RWPE1 (cell line): Measurements from ENCODE around the gene OPN1MW.
"Not testable (repeated sequence)": the region's sequence is repeated elsewhere in the genome, so short reads cannot be mapped to it uniquely, and the experiment has no call there.

Experiments
- CTCF ChIA-PET: fragments of 350-600 bp; sonication (Branson Sonifier 250); formaldehyde crosslinking; extraction: SDS; loops from one replicate; lab custom pipeline; 2021; lab: Yijun Ruan, JAX
- POLR2A ChIA-PET: fragments of 400-600 bp; formaldehyde crosslinking; extraction: SDS; loops from one replicate; lab custom pipeline; 2020; ENCODE audit warnings: antibody characterized with exemption; ENCODE audit not compliant: low non-redundant PET; lab: Yijun Ruan, JAX
- DNase-seq: peaks from one replicate; pipeline ENCODE4 v3.0.0; 2012; ENCODE audit warnings: low spot score
- H3K27ac ChIP-seq: fragments of 450-650 bp; 2 replicates; pipeline ENCODE4 v1.5.1; 2017
- TF ChIP-seq, protein P1 (sequence below): fragments of 450-650 bp; conservative IDR thresholded peaks from 2 replicates; pipeline ENCODE4 v1.5.1; 2017; ENCODE audit warnings: low read depth, mild to moderate bottlenecking

Gene OPN1MW

DNA sequence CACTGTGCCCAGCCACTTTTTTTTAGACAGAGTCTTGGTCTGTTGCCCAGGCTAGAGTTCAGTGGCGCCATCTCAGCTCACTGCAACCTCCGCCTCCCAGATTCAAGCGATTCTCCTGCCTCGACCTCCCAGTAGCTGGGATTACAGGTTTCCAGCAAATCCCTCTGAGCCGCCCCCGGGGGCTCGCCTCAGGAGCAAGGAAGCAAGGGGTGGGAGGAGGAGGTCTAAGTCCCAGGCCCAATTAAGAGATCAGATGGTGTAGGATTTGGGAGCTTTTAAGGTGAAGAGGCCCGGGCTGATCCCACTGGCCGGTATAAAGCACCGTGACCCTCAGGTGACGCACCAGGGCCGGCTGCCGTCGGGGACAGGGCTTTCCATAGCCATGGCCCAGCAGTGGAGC lies at the start of gene OPN1MW:
TSS of gene OPN1MW (plus strand) at position 301 of the 400 bp plus-strand sequence. CDS start at position 383, 82 bp downstream.
- CTCF ChIA-PET, H3K27ac ChIP-seq, DNase-seq, POLR2A ChIA-PET: not testable (repeated sequence)

DNA sequence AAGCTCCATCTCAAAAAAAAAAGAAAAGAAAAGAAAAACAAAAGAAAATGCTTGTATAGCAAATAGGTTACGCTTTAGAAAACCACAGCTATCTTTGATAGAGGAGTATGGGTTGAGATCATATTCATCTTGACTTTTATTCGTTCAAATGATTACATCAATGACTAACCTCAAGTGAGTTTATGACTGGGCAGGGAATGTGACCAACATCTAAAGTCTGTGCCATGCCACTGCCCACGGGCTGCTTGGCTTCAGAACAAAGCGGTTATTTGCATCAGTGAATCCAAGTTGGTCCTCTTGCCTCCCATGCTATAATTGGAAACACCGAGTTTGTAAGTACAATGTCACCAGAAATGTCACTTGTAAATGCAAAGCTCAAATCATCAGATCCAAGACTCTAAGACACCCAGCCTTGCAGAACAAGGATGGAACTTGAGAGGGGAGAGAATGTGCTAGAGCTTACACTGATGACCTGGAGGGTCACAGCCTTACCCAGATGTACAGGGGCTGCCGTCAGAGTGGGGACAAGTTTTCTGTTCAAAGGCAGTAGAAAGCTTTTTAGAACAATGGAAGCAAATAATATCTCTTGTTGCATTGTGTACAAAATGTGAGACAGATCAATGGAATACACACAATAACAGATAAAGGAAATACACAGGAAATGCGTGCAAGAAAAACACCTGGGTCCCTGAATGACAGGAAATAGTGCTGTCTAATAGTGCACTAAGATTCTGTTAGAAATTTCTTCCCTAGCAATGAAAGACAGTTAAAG lies 46.8 kb upstream of the OPN1MW start:
- ChIA-PET POLR2A (no interaction called here), CTCF (interaction anchor here (1.4 kb wide), 1 partner anchor 173 kb away, joined by 4 read pairs; no protein-coding TSS in a partner anchor)
- no peak overlapping the region for H3K27ac ChIP-seq
- TF ChIP-seq, protein P1, sequence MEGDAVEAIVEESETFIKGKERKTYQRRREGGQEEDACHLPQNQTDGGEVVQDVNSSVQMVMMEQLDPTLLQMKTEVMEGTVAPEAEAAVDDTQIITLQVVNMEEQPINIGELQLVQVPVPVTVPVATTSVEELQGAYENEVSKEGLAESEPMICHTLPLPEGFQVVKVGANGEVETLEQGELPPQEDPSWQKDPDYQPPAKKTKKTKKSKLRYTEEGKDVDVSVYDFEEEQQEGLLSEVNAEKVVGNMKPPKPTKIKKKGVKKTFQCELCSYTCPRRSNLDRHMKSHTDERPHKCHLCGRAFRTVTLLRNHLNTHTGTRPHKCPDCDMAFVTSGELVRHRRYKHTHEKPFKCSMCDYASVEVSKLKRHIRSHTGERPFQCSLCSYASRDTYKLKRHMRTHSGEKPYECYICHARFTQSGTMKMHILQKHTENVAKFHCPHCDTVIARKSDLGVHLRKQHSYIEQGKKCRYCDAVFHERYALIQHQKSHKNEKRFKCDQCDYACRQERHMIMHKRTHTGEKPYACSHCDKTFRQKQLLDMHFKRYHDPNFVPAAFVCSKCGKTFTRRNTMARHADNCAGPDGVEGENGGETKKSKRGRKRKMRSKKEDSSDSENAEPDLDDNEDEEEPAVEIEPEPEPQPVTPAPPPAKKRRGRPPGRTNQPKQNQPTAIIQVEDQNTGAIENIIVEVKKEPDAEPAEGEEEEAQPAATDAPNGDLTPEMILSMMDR = no peak
- DNase-seq = no peak

DNA sequence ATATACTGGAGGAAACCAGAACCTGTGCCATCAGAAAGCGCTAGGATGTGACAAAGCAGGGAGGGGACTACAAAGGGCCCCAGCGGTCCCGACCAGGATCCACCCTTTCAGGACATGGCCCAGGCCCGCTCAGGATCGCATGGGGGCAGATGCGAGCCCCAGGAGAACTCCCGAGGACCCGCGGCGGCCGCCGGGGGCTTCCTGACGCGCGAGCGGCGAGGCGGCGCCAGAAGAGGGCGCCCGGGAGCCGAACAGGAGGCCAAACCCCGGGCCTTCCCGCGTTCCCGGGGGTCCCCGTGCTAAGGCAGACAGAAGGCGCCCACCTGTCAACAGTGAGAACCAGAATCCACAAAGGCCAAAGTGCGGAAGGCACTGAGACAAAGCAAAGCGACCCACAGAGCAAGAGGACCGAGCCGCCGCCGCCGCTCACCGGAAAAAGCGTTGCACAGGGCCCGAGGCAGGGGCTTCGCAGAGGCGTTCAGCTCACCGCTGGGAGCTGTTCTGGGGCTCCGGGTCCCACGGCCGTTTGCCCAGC lies 45.7 kb upstream of the OPN1MW start:
- TF ChIP-seq, protein P1 = peak; percentile 81
- CTCF ChIA-PET = interaction anchor here (0.6 to 1.4 kb wide), 3 partner anchors 10 to 172 kb away, joined by 3 to 4 read pairs (median 3); no protein-coding TSS in a partner anchor
- no peak overlapping the region for H3K27ac ChIP-seq
- peak; percentile 49 for DNase-seq
- POLR2A ChIA-PET = no interaction called here

DNA sequence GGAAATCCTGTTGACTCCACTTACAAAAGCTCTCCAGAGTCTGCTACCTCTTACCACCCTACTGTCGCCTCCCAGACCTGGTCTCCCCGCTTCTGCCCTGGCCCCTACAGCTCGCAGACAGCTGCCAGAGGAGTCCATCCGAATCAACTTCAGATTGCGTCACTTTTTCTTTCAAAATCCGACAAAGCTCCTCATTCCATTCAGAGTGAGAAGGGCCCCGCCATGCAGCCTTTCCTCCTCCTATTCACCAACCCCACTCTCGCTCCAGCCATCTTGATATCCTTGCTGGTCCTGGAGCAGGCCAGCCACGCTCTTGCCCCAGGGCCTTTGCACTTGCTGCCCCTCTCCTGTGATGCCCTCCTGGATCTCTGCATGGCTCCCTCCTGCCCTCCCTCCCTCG lies 43.5 kb upstream of the OPN1MW start:
- POLR2A ChIA-PET = no interaction called here
- DNase-seq = no peak

DNA sequence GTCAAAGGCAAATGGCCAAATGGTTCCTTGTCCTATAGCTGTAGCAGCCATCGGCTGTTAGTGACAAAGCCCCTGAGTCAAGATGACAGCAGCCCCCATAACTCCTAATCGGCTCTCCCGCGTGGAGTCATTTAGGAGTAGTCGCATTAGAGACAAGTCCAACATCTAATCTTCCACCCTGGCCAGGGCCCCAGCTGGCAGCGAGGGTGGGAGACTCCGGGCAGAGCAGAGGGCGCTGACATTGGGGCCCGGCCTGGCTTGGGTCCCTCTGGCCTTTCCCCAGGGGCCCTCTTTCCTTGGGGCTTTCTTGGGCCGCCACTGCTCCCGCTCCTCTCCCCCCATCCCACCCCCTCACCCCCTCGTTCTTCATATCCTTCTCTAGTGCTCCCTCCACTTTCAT lies 42.2 kb upstream of the OPN1MW start:
- ChIA-PET POLR2A (no interaction called here), CTCF (no interaction called here)
- H3K27ac ChIP-seq = no peak overlapping the region
- no peak for DNase-seq
- TF ChIP-seq, protein P1 = no peak

More for the DNA sequence above, 43.5 kb upstream of the OPN1MW start:
- TF ChIP-seq, protein P1 = no peak
- CTCF ChIA-PET = no interaction called here
- no peak overlapping the region for H3K27ac ChIP-seq

DNA sequence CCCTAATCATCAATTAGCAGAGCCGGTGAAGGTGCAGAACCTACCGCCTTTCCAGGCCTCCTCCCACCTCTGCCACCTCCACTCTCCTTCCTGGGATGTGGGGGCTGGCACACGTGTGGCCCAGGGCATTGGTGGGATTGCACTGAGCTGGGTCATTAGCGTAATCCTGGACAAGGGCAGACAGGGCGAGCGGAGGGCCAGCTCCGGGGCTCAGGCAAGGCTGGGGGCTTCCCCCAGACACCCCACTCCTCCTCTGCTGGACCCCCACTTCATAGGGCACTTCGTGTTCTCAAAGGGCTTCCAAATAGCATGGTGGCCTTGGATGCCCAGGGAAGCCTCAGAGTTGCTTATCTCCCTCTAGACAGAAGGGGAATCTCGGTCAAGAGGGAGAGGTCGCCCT lies 41.7 kb upstream of the OPN1MW start:
- POLR2A ChIA-PET = no interaction called here
- CTCF ChIA-PET = no interaction called here
- TF ChIP-seq, protein P1 = no peak
- no peak overlapping the region for H3K27ac ChIP-seq
- no peak for DNase-seq

DNA sequence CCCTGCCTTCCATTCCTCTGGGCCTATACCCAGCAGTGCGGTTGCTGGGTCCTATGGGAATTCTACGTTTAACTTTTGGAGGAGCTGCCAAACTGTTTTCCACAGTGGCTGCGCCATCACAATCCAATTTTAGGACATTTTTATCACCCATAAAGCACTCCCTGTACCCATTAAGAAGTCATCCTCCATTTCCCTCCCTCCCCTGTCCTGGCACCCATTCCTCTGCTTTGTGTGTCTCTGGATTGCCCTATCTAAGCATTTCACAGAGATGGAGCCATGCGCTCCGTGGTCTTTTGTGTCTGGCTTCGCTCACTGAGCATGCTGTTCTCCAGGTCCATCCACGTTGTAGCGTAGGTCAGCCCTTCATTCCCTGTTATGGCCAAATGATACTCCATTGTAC lies 40.0 kb upstream of the OPN1MW start:
- DNase-seq = no peak
- POLR2A ChIA-PET = no interaction called here
- H3K27ac ChIP-seq = no peak overlapping the region
- TF ChIP-seq, protein P1 = no peak
- CTCF ChIA-PET = no interaction called here
